Natural killer cell (primary cell): ENCODE data around the gene TPST2. TPM values are rescaled to one million over a fixed set of nuclear protein-coding genes. Genes with fewer than 3 reads are reported as not detected.

ENCODE experiments used
- ATAC-seq, 3 donors: fragments of 150-1000 bp in 2 of 3; fragments of 200-7000 bp in 1 of 3; cut with Tn5 transposase; 1 replicate in 1 of 3; 2 replicates in 2 of 3; pipeline ENCODE4 v1.10.0; 2021; ENCODE audit warnings: mild to moderate bottlenecking in 2 of 3, moderate library complexity in 2 of 3
- DNase-seq, 2 donors: peaks; one replicate each; pipeline versions ENCODE4 v3.0.0 to v3.0.0-alpha.2; 2013 to 2021; ENCODE audit warnings: mixed read lengths in 1 of 2
- H3K27ac ChIP-seq: one replicate; pipeline ENCODE4 v1.5.1; 2013; ENCODE audit warnings: mild to moderate bottlenecking, low read length
- H3K27me3 ChIP-seq: one replicate; pipeline ENCODE4 v1.6.1; 2013; ENCODE audit warnings: low read length; ENCODE audit not compliant: control insufficient read depth, insufficient read depth
- H3K36me3 ChIP-seq: one replicate; pipeline ENCODE4 v1.6.1; 2013; ENCODE audit warnings: low read length; ENCODE audit not compliant: control insufficient read depth, insufficient read depth
- H3K4me1 ChIP-seq: one replicate; pipeline ENCODE4 v1.6.1; 2013; ENCODE audit warnings: low read length; ENCODE audit not compliant: control insufficient read depth, insufficient read depth
- H3K4me3 ChIP-seq: one replicate; pipeline ENCODE4 v1.5.1; 2013; ENCODE audit warnings: low read length
- H3K9me3 ChIP-seq: one replicate; pipeline ENCODE4 v1.6.1; 2013; ENCODE audit warnings: low read length; ENCODE audit not compliant: control insufficient read depth, insufficient read depth
- H3K27ac Mint-ChIP-seq, 2 donors: one replicate each; pipeline ENCODE4 v1.8.0; 2022; ENCODE audit warnings: mild to moderate bottlenecking in 2 of 2, mixed read lengths in 2 of 2, moderate library complexity in 1 of 2
- H3K27me3 Mint-ChIP-seq, 2 donors: one replicate each; pipeline ENCODE4 v1.8.0; 2022; ENCODE audit warnings: low read depth in 2 of 2, mixed read lengths in 2 of 2
- H3K36me3 Mint-ChIP-seq: one replicate; pipeline ENCODE4 v1.8.0; 2022; ENCODE audit warnings: mixed read lengths
- H3K4me1 Mint-ChIP-seq, 2 donors: one replicate each; pipeline ENCODE4 v1.8.0; 2022; ENCODE audit warnings: mixed read lengths in 2 of 2
- H3K4me3 Mint-ChIP-seq: one replicate; pipeline ENCODE4 v1.8.0; 2022; ENCODE audit warnings: mild to moderate bottlenecking, moderate library complexity, mixed read lengths
- H3K9me3 Mint-ChIP-seq, 2 donors: one replicate each; pipeline ENCODE4 v1.8.0; 2022; ENCODE audit warnings: mixed read lengths in 2 of 2
- CTCF ChIP-seq: fragments of 200-600 bp; IDR thresholded peaks from one replicate; pipeline ENCODE4 v1.8.0; 2022; ENCODE audit warnings: antibody characterized with exemption
- WGBS: methylation state at CpG from one replicate; pipeline ENCODE4 v1.1.7; 2013; ENCODE audit warnings: missing lambda C conversion rate; ENCODE audit not compliant: insufficient coverage; 5-methylcytosine and 5-hydroxymethylcytosine counted together
- intact Hi-C: fragments of 100-400 bp; cut with micrococcal nuclease; formaldehyde crosslinking; loops from one replicate; pipeline ENCODE4 v1.14.2; 2022
- total RNA-seq, 4 donors: library from RNA; stranded (reverse); fragments of 120-200 nt in 1 of 4; gene quantifications; one replicate each; pipeline versions ENCODE4 v1.2.3 to v1.2.4, GENCODE V29; 2013 to 2022

Gene TPST2
- total RNA-seq, 3 donors from 2014 or later (not counting 1 experiment from before 2014, with no cell fraction given): 145 to 206 (median 155) TPM

DNA sequence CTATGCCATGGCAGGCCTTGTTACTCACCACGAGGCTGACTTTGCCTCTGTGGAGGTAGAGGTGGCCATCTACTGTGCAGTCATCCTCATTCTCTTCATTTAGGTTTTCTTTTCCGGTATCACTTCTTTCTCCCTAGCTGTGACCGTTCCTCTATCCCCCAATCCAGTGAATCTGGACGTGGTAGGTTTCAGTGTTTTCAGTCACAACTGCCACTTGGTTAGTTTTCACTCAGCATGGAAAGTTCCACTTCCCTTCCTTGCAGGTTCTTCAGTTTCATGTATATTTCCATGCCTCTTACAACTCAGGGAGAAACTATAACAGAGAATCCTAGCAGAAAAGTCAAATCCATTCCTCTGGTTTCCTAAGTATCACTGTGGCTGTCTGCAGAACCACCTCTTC lies 108.2 kb downstream of the TPST2 start:
- H3K36me3 Mint-ChIP-seq: peaks cover 14% of the 10 kb centered on the region

DNA sequence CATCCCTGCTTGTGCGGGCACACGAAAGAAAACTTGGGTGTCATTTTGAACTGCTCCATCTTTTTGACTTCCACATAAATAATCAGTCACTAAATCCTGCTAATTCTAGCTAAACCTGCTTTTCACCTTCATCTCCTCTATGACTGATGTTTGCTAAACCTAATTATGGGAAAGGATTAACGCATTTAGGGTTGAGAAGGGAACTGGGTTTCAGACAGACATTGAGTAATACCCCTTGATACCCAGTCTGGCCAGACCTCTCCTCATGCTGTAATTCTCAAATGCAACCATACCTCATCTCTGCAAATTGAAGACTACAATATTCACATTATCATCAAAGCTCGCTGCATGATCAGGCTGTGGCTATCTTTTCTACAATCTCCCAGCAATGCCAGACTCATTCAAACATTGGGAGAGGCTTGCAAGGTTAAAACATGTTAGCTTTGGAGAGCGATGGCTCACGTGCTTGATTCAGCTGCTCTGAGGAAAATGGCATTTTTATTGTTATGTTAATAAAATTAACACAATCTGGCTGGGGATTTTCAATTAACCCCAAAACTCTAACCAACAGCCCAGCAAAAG lies 108.7 kb downstream of the TPST2 start:
- no peak overlapping the region for H3K4me3 ChIP-seq
- intact Hi-C loops: no loop called here
- WGBS: 91% methylated on average over 3 of the region's 6 CpGs
- H3K36me3 ChIP-seq: peaks cover 13% of the 10 kb centered on the region
- H3K27ac ChIP-seq: no peak overlapping the region
- Mint-ChIP-seq H3K27me3 (no peaks in the 10 kb centered on the region), H3K36me3 (peaks cover 18% of the 10 kb centered on the region), H3K9me3 (no peaks in the 10 kb centered on the region), H3K4me1 (peaks cover 68 to 69% of the 10 kb centered on the region in 2 donors), H3K4me3 (no peak overlapping the region), H3K27ac (peak overlapping the region; percentile 95 to 98)
- H3K9me3 ChIP-seq: no peaks in the 10 kb centered on the region
- H3K4me1 ChIP-seq: peaks cover 19% of the 10 kb centered on the region
- DNase-seq (no peak), ATAC-seq (no peak)
- TF ChIP-seq CTCF: no peak
- no peaks in the 10 kb centered on the region for H3K27me3 ChIP-seq

More for the DNA sequence above, 108.2 kb downstream of the TPST2 start:
- no peak for ATAC-seq
- no peak overlapping the region for H3K4me3 ChIP-seq
- TF ChIP-seq CTCF: no peak
- H3K4me1 ChIP-seq: peaks cover 19% of the 10 kb centered on the region
- Mint-ChIP-seq H3K4me3 (peak overlapping the region; percentile 95), H3K27me3 (no peaks in the 10 kb centered on the region), H3K9me3 (no peaks in the 10 kb centered on the region), H3K4me1 (peaks cover 71 to 72% of the 10 kb centered on the region in 2 donors), H3K27ac (peak overlapping the region; percentile 95 to 98)
- no peak for DNase-seq
- intact Hi-C loops: loop anchor here (2.0 kb wide), 2 partner anchors 21 to 191 kb away; no protein-coding TSS in a partner anchor
- 64% methylated on average over 4 of the region's 4 CpGs for WGBS
- no peak overlapping the region for H3K27ac ChIP-seq
- peaks cover 10% of the 10 kb centered on the region for H3K36me3 ChIP-seq
- no peaks in the 10 kb centered on the region for H3K9me3 ChIP-seq
- no peaks in the 10 kb centered on the region for H3K27me3 ChIP-seq

GRCh38 chr22:26480611-26480932 lies 109.4 kb downstream of the TPST2 start:
- DNase-seq: no peak
- Histone ChIP-seq H3K4me3 (no peak overlapping the region), H3K27ac (no peak overlapping the region), H3K9me3 (no peaks in the 10 kb centered on the region), H3K4me1 (peaks cover 19% of the 10 kb centered on the region), H3K36me3 (peaks cover 13% of the 10 kb centered on the region), H3K27me3 (no peaks in the 10 kb centered on the region)
- ATAC-seq: no peak
- peaks cover 63% of the 10 kb centered on the region in 2 donors for H3K4me1 Mint-ChIP-seq
- H3K9me3 Mint-ChIP-seq: no peaks in the 10 kb centered on the region
- WGBS: no CpG with 5 or more reads among the region's 2 CpGs
- H3K27ac Mint-ChIP-seq: no peak overlapping the region
- intact Hi-C loops: no loop called here
- peaks cover 18% of the 10 kb centered on the region for H3K36me3 Mint-ChIP-seq
- H3K27me3 Mint-ChIP-seq: no peaks in the 10 kb centered on the region
- peak overlapping the region; percentile 2 for H3K4me3 Mint-ChIP-seq
- TF ChIP-seq CTCF: no peak
